T-cell (primary cell): Measurements from ENCODE around the gene JAG1. TPM values are rescaled to one million over a fixed set of nuclear protein-coding genes. Genes with fewer than 3 reads are reported as not detected.

Source experiments
- ATAC-seq, 4 experiments: fragments of 200-7000 bp in 3 of 4; fragments of 150-1000 bp in 1 of 4; cut with Tn5 transposase; replicated peaks in 1 of 4; 1 replicate in 3 of 4; 2 replicates in 1 of 4; pipeline ENCODE4 v1.10.0; 2021; ENCODE audit warnings: moderate library complexity in 3 of 4, mild to moderate bottlenecking in 2 of 4, moderate number of reproducible peaks in 1 of 4
- CTCF ChIA-PET, 2 donors: fragments of 300-600 bp; sonication (Branson Sonifier 250); formaldehyde crosslinking; loops; one replicate each; lab custom pipeline; 2022; ENCODE audit warnings: antibody characterized with exemption in 2 of 2; lab: Charles Lee
- POLR2A ChIA-PET, 2 donors: fragments of 300-600 bp; sonication (Branson Sonifier 250); formaldehyde crosslinking; loops; one replicate each; lab custom pipeline; 2022; ENCODE audit warnings: antibody characterized with exemption in 2 of 2; lab: Charles Lee
- DNase-seq, 35 experiments: peaks; one replicate each; pipeline versions ENCODE4 v3.0.0 to v3.0.0-alpha.2; 2013 to 2023
- H3K27ac ChIP-seq: one replicate; pipeline ENCODE4 v1.5.1; 2013; ENCODE audit warnings: low read length
- H3K27me3 ChIP-seq, 2 experiments: replicated peaks in 1 of 2; 1 replicate in 1 of 2; 2 replicates in 1 of 2; pipeline versions ENCODE4 v1.6.1 to v1.7.0; 2013; ENCODE audit warnings: low read length in 1 of 2, mixed read lengths in 1 of 2; ENCODE audit not compliant: control insufficient read depth in 2 of 2, insufficient read depth in 2 of 2; ENCODE audit errors: extremely low read depth in 1 of 2
- H3K36me3 ChIP-seq, 2 donors: 1 replicate in 1 of 2; 2 replicates in 1 of 2; pipeline versions ENCODE4 v1.6.1 to v1.7.0; 2013; ENCODE audit warnings: low read length in 1 of 2; ENCODE audit not compliant: control insufficient read depth in 2 of 2, insufficient read depth in 1 of 2; ENCODE audit errors: extremely low read depth in 1 of 2
- H3K4me1 ChIP-seq, 2 experiments: 1 replicate in 1 of 2; 2 replicates in 1 of 2; pipeline versions ENCODE4 v1.6.1 to v1.7.0; 2013; ENCODE audit warnings: low read length in 2 of 2, mixed read lengths in 1 of 2; ENCODE audit not compliant: insufficient read depth in 2 of 2, control insufficient read depth in 1 of 2; ENCODE audit errors: extremely low read depth in 1 of 2
- H3K4me3 ChIP-seq, 2 donors: 1 replicate in 1 of 2; 2 replicates in 1 of 2; pipeline versions ENCODE4 v1.5.1 to v1.7.0; 2013; ENCODE audit warnings: mild to moderate bottlenecking in 2 of 2, low read length in 1 of 2, moderate library complexity in 1 of 2; ENCODE audit not compliant: control insufficient read depth in 1 of 2; ENCODE audit errors: extremely low read depth in 1 of 2
- H3K9me3 ChIP-seq: 2 replicates; pipeline ENCODE4 v1.7.0; 2013
- H3K27ac Mint-ChIP-seq, 2 donors: one replicate each; pipeline ENCODE4 v1.8.0; 2020 to 2021; ENCODE audit warnings: mild to moderate bottlenecking in 2 of 2, mixed read lengths in 2 of 2
- H3K27me3 Mint-ChIP-seq, 2 donors: one replicate each; pipeline ENCODE4 v1.8.0; 2021 to 2022; ENCODE audit warnings: mixed read lengths in 2 of 2
- H3K36me3 Mint-ChIP-seq: one replicate; pipeline ENCODE4 v1.8.0; 2021; ENCODE audit warnings: mixed read lengths
- H3K4me1 Mint-ChIP-seq, 3 donors: one replicate each; pipeline ENCODE4 v1.8.0; 2020 to 2022; ENCODE audit warnings: mixed read lengths in 3 of 3, mild to moderate bottlenecking in 1 of 3
- H3K4me3 Mint-ChIP-seq, 3 donors: one replicate each; pipeline ENCODE4 v1.8.0; 2020 to 2022; ENCODE audit warnings: mild to moderate bottlenecking in 3 of 3, mixed read lengths in 3 of 3, moderate library complexity in 3 of 3
- H3K9me3 Mint-ChIP-seq, 3 donors: one replicate each; pipeline ENCODE4 v1.8.0; 2020 to 2022; ENCODE audit warnings: mixed read lengths in 3 of 3
- WGBS: methylation state at CpG from one replicate; pipeline ENCODE4 v1.1.5; 2013; ENCODE audit warnings: missing lambda C conversion rate; ENCODE audit not compliant: insufficient coverage; 5-methylcytosine and 5-hydroxymethylcytosine counted together
- total RNA-seq, 35 experiments: library from RNA in 6 of 35; stranded (reverse) in 6 of 35; fragments of 120-200 nt in 1 of 35; gene quantifications; one replicate each; pipeline versions ENCODE4 v1.2.1 to v1.2.4 and lab custom pipeline; 2013 to 2026

JAG1 gene
- total RNA-seq, 5 donors from 2014 or later (not counting 1 experiment from before 2014, with no cell fraction given), result 0.12 to 1.1 (median 0.56) TPM

DNA sequence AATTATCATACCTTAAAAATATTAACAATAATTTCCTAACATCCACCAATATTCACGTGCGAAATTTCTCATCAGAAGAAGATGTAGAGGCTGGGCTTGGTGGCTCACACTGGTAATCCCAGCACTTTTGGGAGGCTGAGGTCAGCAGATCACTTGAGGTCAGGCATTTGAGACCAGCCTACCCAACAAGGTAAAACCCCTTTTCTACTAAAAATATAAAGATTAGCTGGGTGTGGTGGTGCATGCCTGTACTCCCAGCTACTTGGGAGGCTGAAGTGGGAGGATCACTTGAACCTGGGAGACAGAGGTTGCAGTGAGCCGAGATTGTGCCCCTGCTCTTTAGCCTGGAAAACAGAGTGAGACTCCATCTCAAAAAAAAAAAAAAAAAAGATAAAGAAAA, 36.1 kb upstream of the JAG1 start:
- no peak overlapping the region for H3K27ac Mint-ChIP-seq
- CTCF ChIA-PET, result no interaction called here
- H3K27me3 ChIP-seq, result no peaks in the 10 kb centered on the region

DNA sequence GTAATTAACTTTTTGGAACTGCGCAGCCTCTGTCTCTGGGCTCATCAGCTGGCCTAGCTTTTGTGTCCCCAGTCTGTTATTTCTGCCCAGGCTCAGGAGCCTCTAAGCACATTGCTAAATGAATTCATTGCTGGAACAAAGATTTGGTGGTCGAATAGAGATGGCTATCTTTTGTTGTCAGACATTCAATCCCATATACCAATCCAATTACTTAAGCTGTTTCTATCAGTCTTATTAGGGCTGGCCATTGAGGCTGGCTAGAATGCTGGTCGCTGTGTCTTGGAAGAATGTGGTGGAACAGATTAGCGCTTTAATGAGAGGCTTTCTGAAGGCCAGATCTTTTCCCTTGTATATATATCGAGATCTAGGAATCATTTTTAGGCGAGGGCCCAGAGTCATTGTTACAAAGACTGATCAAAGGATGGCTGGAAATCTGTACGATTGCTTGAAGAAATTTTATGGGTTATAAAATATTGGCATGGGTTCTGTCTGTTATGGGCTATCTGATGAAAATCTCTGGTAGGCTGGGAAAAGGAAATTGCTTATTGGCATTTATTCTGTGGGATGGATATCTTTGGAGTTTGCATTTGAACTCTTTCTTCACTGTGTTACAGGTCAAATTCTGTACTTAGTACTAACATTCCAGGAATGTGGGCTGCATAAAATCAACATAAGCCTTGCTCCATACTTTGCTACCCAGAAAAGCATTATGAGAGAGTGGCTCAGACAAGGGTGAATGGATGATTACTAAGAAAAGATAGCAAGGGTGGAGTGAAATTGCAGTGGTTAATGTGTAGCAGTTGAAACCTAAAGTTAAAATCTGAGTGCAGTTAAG, 34.8 kb upstream of the JAG1 start:
- Mint-ChIP-seq H3K27ac (no peak overlapping the region), H3K9me3 (peaks cover 0 to 3% (median 0%) of the 10 kb centered on the region in 3 donors), H3K27me3 (peaks cover 4 to 7% of the 10 kb centered on the region in 2 donors), H3K4me1 (no peaks in the 10 kb centered on the region), H3K36me3 (no peaks in the 10 kb centered on the region), H3K4me3 (no peak overlapping the region)
- Histone ChIP-seq H3K36me3 (no peaks in the 10 kb centered on the region), H3K4me1 (no peaks in the 10 kb centered on the region), H3K9me3 (no peaks in the 10 kb centered on the region), H3K27me3 (no peaks in the 10 kb centered on the region), H3K4me3 (no peak overlapping the region), H3K27ac (no peak overlapping the region)
- ATAC-seq (no peak), DNase-seq (no peak)
- ChIA-PET CTCF (no interaction called here), POLR2A (no interaction called here)
- WGBS, result 86% methylated on average over 6 of the region's 7 CpGs

More for the DNA sequence above, 36.1 kb upstream of the JAG1 start:
- POLR2A ChIA-PET, result no interaction called here
- H3K27me3 Mint-ChIP-seq, result peaks cover 4 to 10% of the 10 kb centered on the region in 2 donors
- Histone ChIP-seq H3K4me3 (no peak overlapping the region), H3K9me3 (no peaks in the 10 kb centered on the region), H3K36me3 (no peaks in the 10 kb centered on the region), H3K4me1 (no peaks in the 10 kb centered on the region), H3K27ac (no peak overlapping the region)
- H3K36me3 Mint-ChIP-seq, result no peaks in the 10 kb centered on the region
- no CpG with 5 or more reads among the region's 3 CpGs for WGBS
- H3K4me3 Mint-ChIP-seq, result no peak overlapping the region
- H3K4me1 Mint-ChIP-seq, result no peaks in the 10 kb centered on the region
- no peaks in the 10 kb centered on the region for H3K9me3 Mint-ChIP-seq
- DNase-seq, result no peak
- no peak for ATAC-seq

DNA sequence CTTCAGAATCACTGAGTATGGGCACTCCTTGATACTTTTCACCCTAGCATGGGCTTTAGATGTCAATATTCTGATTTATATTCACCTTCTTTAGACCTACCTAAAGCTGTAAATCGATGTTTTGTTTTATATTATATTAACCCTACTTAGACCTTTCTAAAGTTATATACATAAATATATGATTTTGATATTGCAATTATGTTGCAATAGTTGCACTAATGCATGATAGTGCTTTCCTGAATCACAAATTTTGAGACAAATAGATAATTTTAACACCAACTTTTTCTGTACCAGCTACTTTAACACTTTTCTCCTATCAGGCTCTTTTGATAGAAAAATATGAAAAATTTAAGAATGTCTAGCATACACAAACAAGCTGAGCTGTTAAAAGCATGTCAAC, 34.0 kb upstream of the JAG1 start:
- Mint-ChIP-seq H3K9me3 (peaks cover 0 to 3% (median 0%) of the 10 kb centered on the region in 3 donors), H3K27ac (no peak overlapping the region), H3K36me3 (no peaks in the 10 kb centered on the region), H3K4me1 (no peaks in the 10 kb centered on the region), H3K4me3 (no peak overlapping the region), H3K27me3 (peaks cover 4 to 7% of the 10 kb centered on the region in 2 donors)
- Histone ChIP-seq H3K27ac (no peak overlapping the region), H3K9me3 (no peaks in the 10 kb centered on the region), H3K4me3 (no peak overlapping the region), H3K27me3 (no peaks in the 10 kb centered on the region), H3K4me1 (no peaks in the 10 kb centered on the region), H3K36me3 (no peaks in the 10 kb centered on the region)
- ChIA-PET CTCF (no interaction called here), POLR2A (no interaction called here)
- DNase-seq, result no peak
- WGBS, result no CpG with 5 or more reads among the region's 1 CpG
- ATAC-seq, result no peak

DNA sequence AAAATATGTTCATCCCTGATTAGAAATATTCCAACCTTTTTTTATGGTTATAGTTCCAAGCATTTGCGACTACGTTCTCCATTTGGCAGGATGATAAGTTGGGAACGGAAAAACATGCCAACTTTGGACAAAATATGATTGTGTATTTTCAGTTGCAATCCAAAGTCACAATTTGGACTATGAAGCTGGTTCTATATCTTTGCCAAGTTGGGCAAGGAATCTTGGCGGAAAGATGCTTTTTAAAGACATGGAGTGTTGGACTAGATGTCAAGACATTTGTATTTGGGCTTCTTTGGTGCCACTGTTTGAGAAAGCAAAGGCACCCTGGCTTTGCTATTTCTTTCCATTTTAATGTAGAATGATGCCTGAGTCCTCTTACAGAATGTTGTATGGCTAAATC, 33.3 kb upstream of the JAG1 start:
- peaks cover 4 to 7% of the 10 kb centered on the region in 2 donors for H3K27me3 Mint-ChIP-seq
- Histone ChIP-seq H3K36me3 (no peaks in the 10 kb centered on the region), H3K4me3 (no peak overlapping the region), H3K9me3 (no peaks in the 10 kb centered on the region), H3K27me3 (no peaks in the 10 kb centered on the region), H3K27ac (no peak overlapping the region), H3K4me1 (no peaks in the 10 kb centered on the region)
- no peak overlapping the region for H3K4me3 Mint-ChIP-seq
- ChIA-PET CTCF (no interaction called here), POLR2A (no interaction called here)
- ATAC-seq, result no peak
- H3K36me3 Mint-ChIP-seq, result no peaks in the 10 kb centered on the region
- H3K4me1 Mint-ChIP-seq, result no peaks in the 10 kb centered on the region
- H3K9me3 Mint-ChIP-seq, result peaks cover 0 to 3% (median 0%) of the 10 kb centered on the region in 3 donors
- no peak for DNase-seq
- H3K27ac Mint-ChIP-seq, result no peak overlapping the region
- 91% methylated on average over 3 of the region's 4 CpGs for WGBS

DNA sequence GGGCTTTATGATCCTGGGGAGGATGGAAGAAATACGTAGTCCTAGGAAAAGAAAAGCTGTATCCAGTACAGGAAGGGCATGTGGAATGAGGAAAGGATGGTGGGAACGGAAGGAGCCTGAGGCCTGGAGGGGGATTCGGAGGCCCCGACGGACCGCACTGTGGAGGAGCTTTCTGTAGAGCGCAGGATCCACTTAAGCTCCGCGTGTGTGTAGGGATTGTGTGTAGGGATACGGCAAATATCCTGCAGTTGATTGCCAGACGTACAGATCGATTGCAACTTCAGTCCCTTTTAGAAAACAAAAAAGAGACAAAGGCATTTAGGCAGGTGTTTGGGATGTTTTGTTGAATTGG, 32.6 kb upstream of the JAG1 start:
- Mint-ChIP-seq H3K27me3 (peaks cover 4 to 7% of the 10 kb centered on the region in 2 donors), H3K36me3 (no peaks in the 10 kb centered on the region), H3K9me3 (peaks cover 0 to 3% (median 0%) of the 10 kb centered on the region in 3 donors), H3K4me1 (no peaks in the 10 kb centered on the region), H3K4me3 (no peak overlapping the region), H3K27ac (no peak overlapping the region)
- CTCF ChIA-PET, result no interaction called here
- WGBS, result 88% methylated on average over 12 of the region's 12 CpGs
- Histone ChIP-seq H3K4me1 (no peaks in the 10 kb centered on the region), H3K9me3 (no peaks in the 10 kb centered on the region), H3K27ac (no peak overlapping the region), H3K4me3 (no peak overlapping the region), H3K27me3 (no peaks in the 10 kb centered on the region), H3K36me3 (no peaks in the 10 kb centered on the region)
- POLR2A ChIA-PET, result no interaction called here
- ATAC-seq (no peak), DNase-seq (no peak)

DNA sequence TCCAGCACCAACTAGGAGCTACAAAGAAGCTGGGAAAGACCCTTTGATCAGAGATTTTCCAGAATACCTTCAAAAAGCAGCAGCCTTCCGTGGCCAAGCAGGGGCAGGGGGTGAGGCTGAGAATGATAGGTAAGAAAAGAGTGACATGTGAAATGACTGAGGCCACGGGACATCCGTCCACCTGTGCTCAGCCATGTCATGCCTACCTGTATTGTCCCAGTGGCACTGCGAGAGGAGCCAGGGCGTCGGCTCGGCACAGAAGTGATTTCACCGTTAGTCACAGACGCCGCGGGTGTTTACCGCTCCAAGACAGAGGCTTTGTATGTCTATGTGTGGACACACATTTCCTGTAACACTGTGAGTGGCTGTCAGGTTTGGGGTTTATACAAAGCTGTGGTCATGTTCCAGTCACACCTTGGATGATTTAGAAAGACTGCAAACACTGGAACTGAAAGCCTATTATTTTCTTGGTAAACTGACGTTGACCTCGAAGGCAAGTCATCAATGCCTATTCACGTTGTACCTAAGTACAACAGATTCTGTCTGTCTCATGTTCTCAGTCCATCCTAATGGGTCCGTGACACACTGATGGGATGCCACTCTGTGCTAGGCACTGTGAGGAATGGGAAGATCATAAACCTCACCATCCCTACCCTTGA, 32.1 kb upstream of the JAG1 start:
- ATAC-seq, result no peak
- ChIA-PET CTCF (no interaction called here), POLR2A (no interaction called here)
- no peak overlapping the region for H3K4me3 ChIP-seq
- Mint-ChIP-seq H3K27me3 (peaks cover 4 to 7% of the 10 kb centered on the region in 2 donors), H3K4me1 (no peaks in the 10 kb centered on the region), H3K36me3 (no peaks in the 10 kb centered on the region), H3K4me3 (no peak overlapping the region), H3K27ac (no peak overlapping the region), H3K9me3 (peaks cover 0 to 3% (median 0%) of the 10 kb centered on the region in 3 donors)
- no peak for DNase-seq
- H3K9me3 ChIP-seq, result no peaks in the 10 kb centered on the region
- no peaks in the 10 kb centered on the region for H3K27me3 ChIP-seq
- no peaks in the 10 kb centered on the region for H3K36me3 ChIP-seq
- H3K4me1 ChIP-seq, result no peaks in the 10 kb centered on the region
- H3K27ac ChIP-seq, result no peak overlapping the region
- 84% methylated on average over 13 of the region's 16 CpGs for WGBS
